Fibroblast of the aortic adventitia (primary cell): Measurements from ENCODE around the gene ARHGAP42. TPM values are rescaled to one million over a fixed set of nuclear protein-coding genes. Genes with fewer than 3 reads are reported as not detected.

Source experiments
- DNase-seq: peaks from one replicate; pipeline ENCODE4 v3.0.0-alpha.2; 2010; ENCODE audit warnings: low read depth
- H3K4me3 ChIP-seq: 2 replicates; pipeline ENCODE4 v1.5.1; 2011; ENCODE audit warnings: low read depth, mild to moderate bottlenecking, control low read depth, low read length, moderate library complexity
- CTCF ChIP-seq: IDR thresholded peaks from 2 replicates; pipeline ENCODE4 v1.5.1; 2011; ENCODE audit warnings: mild to moderate bottlenecking, low read length, control low read depth, inconsistent platforms; ENCODE audit not compliant: insufficient read depth
- total RNA-seq: library from RNA; depleted of rRNA; stranded (reverse); fragments of >200 nt; gene quantifications from 2 replicates; pipeline ENCODE4 v1.2.3, GENCODE V29; 2012; ENCODE audit warnings: low replicate concordance

Gene ARHGAP42
- total RNA-seq, 1 donor = 12.6 TPM

- peak; percentile 87 for DNase-seq
- TF ChIP-seq CTCF = no peak
- H3K4me3 ChIP-seq = no peak overlapping the region
Observed at GRCh38 chr11:100878474-100878873, 191.4 kb downstream of the ARHGAP42 start.

GRCh38 chr11:100882957-100883356 lies 195.9 kb downstream of the ARHGAP42 start:
- TF ChIP-seq CTCF = no peak
- no peak overlapping the region for H3K4me3 ChIP-seq
- DNase-seq = no peak

GRCh38 chr11:100883830-100884229 lies 196.7 kb downstream of the ARHGAP42 start:
- no peak for DNase-seq
- no peak for TF ChIP-seq CTCF
- H3K4me3 ChIP-seq = no peak overlapping the region

- TF ChIP-seq CTCF = no peak
Observed at GRCh38 chr11:100887659-100888058, 200.6 kb downstream of the ARHGAP42 start.

GRCh38 chr11:100888836-100889235 lies 201.7 kb downstream of the ARHGAP42 start:
- TF ChIP-seq CTCF = no peak
- no peak for DNase-seq
- no peak overlapping the region for H3K4me3 ChIP-seq

More at GRCh38 chr11:100887659-100888058, 200.6 kb downstream of the ARHGAP42 start:
- no peak overlapping the region for H3K4me3 ChIP-seq
- DNase-seq = no peak

- DNase-seq = no peak
- no peak overlapping the region for H3K4me3 ChIP-seq
- TF ChIP-seq CTCF = no peak
Observed at GRCh38 chr11:100889758-100890157, 202.7 kb downstream of the ARHGAP42 start.

GRCh38 chr11:100890789-100891188 lies 203.7 kb downstream of the ARHGAP42 start:
- no peak overlapping the region for H3K4me3 ChIP-seq

More at GRCh38 chr11:100890789-100891188, 203.7 kb downstream of the ARHGAP42 start:
- peak; percentile 88 for DNase-seq
- no peak for TF ChIP-seq CTCF
